IMR-90 (cell line): Measurements from ENCODE around the gene CFAP91. TPM values are rescaled to one million over a fixed set of nuclear protein-coding genes. Genes with fewer than 3 reads are reported as not detected.

ENCODE experiments used
- ATAC-seq: fragments of 200-7000 bp; cut with Tn5 transposase; 2 replicates; pipeline ENCODE4 v1.9.1; 2020; ENCODE audit warnings: low read depth, mild to moderate bottlenecking, moderate library complexity
- BruUV-seq: library from RNA; stranded (reverse); fragments of 400-500 nt; replicated peaks from 2 replicates; lab custom pipeline; 2021; lab: Mats Ljungman, UMichigan
- CTCF ChIA-PET: fragments of 300-600 bp; formaldehyde crosslinking; extraction: SDS; loops from one replicate; lab custom pipeline; 2021; ENCODE audit warnings: antibody characterized with exemption; lab: Yijun Ruan, JAX
- POLR2A ChIA-PET: fragments of 300-600 bp; sonication (Branson Sonifier 250); formaldehyde crosslinking; loops from one replicate; lab custom pipeline; 2022; ENCODE audit warnings: antibody characterized with exemption; ENCODE audit not compliant: unreplicated experiment; lab: Charles Lee
- DNase-seq: peaks from one replicate; pipeline ENCODE4 v3.0.0; 2013
- H2AFZ ChIP-seq: replicated peaks from 2 replicates; pipeline ENCODE3; 2013; ENCODE audit warnings: low read length, mild to moderate bottlenecking; ENCODE audit not compliant: poor library complexity
- H2AK5ac ChIP-seq: 2 replicates; pipeline ENCODE4 v1.6.1; 2013; ENCODE audit warnings: low read depth, low read length, inconsistent platforms
- H2AK9ac ChIP-seq: replicated peaks from 2 replicates; pipeline ENCODE3; 2013; ENCODE audit warnings: mild to moderate bottlenecking, low read depth, low read length, moderate library complexity; ENCODE audit not compliant: poor library complexity
- H2BK120ac ChIP-seq: 2 replicates; pipeline ENCODE4 v1.6.1; 2013; ENCODE audit warnings: low read depth, low read length, inconsistent platforms
- H2BK15ac ChIP-seq: 3 replicates; pipeline ENCODE4 v1.6.1; 2013; ENCODE audit warnings: low read depth, low read length, inconsistent platforms
- H2BK20ac ChIP-seq: 2 replicates; pipeline ENCODE4 v1.6.1; 2013; ENCODE audit warnings: low read depth, mild to moderate bottlenecking, inconsistent platforms, low read length, moderate library complexity
- H2BK5ac ChIP-seq: 2 replicates; pipeline ENCODE4 v1.6.1; 2013; ENCODE audit warnings: mild to moderate bottlenecking, low read depth, low read length, inconsistent platforms; ENCODE audit not compliant: poor library complexity, severe bottlenecking
- H3K14ac ChIP-seq: replicated peaks from 2 replicates; pipeline ENCODE4 v1.6.1; 2013; ENCODE audit warnings: low read depth, low read length, inconsistent platforms
- H3K18ac ChIP-seq: 2 replicates; pipeline ENCODE4 v1.6.1; 2013; ENCODE audit warnings: low read depth, low read length, control low read depth
- H3K23ac ChIP-seq: 2 replicates; pipeline ENCODE4 v1.6.1; 2013; ENCODE audit warnings: low read depth, low read length, inconsistent platforms
- H3K27ac ChIP-seq: 2 replicates; pipeline ENCODE4 v1.5.1; 2013; ENCODE audit warnings: mild to moderate bottlenecking, control low read depth, low read length; ENCODE audit not compliant: insufficient read depth
- H3K27me3 ChIP-seq: 2 replicates; pipeline ENCODE4 v1.6.1; 2013; ENCODE audit warnings: low read length; ENCODE audit not compliant: control insufficient read depth, insufficient read depth
- H3K36me3 ChIP-seq: 2 replicates; pipeline ENCODE4 v1.6.1; 2013; ENCODE audit warnings: low read length, mixed read lengths; ENCODE audit not compliant: control insufficient read depth, insufficient read depth
- H3K4ac ChIP-seq: 2 replicates; pipeline ENCODE4 v1.6.1; 2013; ENCODE audit warnings: low read depth, low read length, inconsistent platforms
- H3K4me1 ChIP-seq: 2 replicates; pipeline ENCODE4 v1.6.1; 2013; ENCODE audit warnings: low read length, mixed read lengths; ENCODE audit not compliant: control insufficient read depth, insufficient read depth
- H3K4me2 ChIP-seq: 2 replicates; pipeline ENCODE4 v1.6.1; 2013; ENCODE audit warnings: low read depth, mild to moderate bottlenecking, control low read depth, low read length, moderate library complexity
- H3K4me3 ChIP-seq: 2 replicates; pipeline ENCODE4 v1.5.1; 2013; ENCODE audit warnings: low read depth, mild to moderate bottlenecking, control low read depth, low read length, moderate library complexity; ENCODE audit not compliant: insufficient read depth
- H3K56ac ChIP-seq: 2 replicates; pipeline ENCODE4 v1.6.1; 2013; ENCODE audit warnings: low read length, inconsistent platforms; ENCODE audit not compliant: insufficient read depth; ENCODE audit errors: extremely low read depth
- H3K79me1 ChIP-seq, 2 experiments: 2 replicates each; pipeline ENCODE4 v1.6.1; 2013; ENCODE audit warnings: low read length in 2 of 2, inconsistent platforms in 1 of 2, low read depth in 1 of 2
- H3K9ac ChIP-seq: 2 replicates; pipeline ENCODE4 v1.6.1; 2013; ENCODE audit warnings: low read depth, low read length, control low read depth
- H3K9me1 ChIP-seq: 2 replicates; pipeline ENCODE4 v1.6.1; 2013; ENCODE audit warnings: low read length, inconsistent platforms; ENCODE audit not compliant: insufficient read depth
- H3K9me3 ChIP-seq: 2 replicates; pipeline ENCODE4 v1.6.1; 2013; ENCODE audit warnings: low read length; ENCODE audit not compliant: control insufficient read depth, insufficient read depth
- H4K20me1 ChIP-seq: 2 replicates; pipeline ENCODE4 v1.6.1; 2013; ENCODE audit warnings: low read length, inconsistent platforms; ENCODE audit not compliant: insufficient read depth
- H4K5ac ChIP-seq: 2 replicates; pipeline ENCODE4 v1.6.1; 2013; ENCODE audit warnings: mild to moderate bottlenecking, low read depth, low read length, control low read depth
- H4K8ac ChIP-seq, 2 experiments: 2 replicates each; pipeline ENCODE4 v1.6.1; 2013; ENCODE audit warnings: low read depth in 2 of 2, low read length in 2 of 2, control low read depth in 1 of 2, inconsistent platforms in 1 of 2
- H4K91ac ChIP-seq: 2 replicates; pipeline ENCODE4 v1.6.1; 2013; ENCODE audit warnings: low read depth, low read length, inconsistent platforms; ENCODE audit not compliant: insufficient read depth
- BHLHE40 ChIP-seq: fragments of 150-350 bp; IDR thresholded peaks from 2 replicates; pipeline ENCODE4 v1.6.1; 2016; ENCODE audit warnings: mild to moderate bottlenecking, low read depth, low read length
- WGBS, 2 experiments: methylation state at CpG; one replicate each; pipeline versions ENCODE4 v1.1.5 to v1.1.7; 2013; ENCODE audit warnings: missing lambda C conversion rate in 2 of 2; ENCODE audit not compliant: insufficient read length in 1 of 2; ENCODE audit errors: extremely low coverage in 2 of 2; 5-methylcytosine and 5-hydroxymethylcytosine counted together
- dilution Hi-C: fragments of 300-500 bp; cut with HindIII; formaldehyde crosslinking; loops from one replicate; pipeline ENCODE4 v1.14.3; 2018; ENCODE audit warnings: low sequenced_read_pairs; ENCODE audit not compliant: unreplicated experiment
- in situ Hi-C: fragments of 300-500 bp; cut with MboI; formaldehyde crosslinking; loops from 3 replicates; pipeline ENCODE4 v1.14.3; 2019; ENCODE audit warnings: low sequenced_read_pairs, inconsistent platforms, mixed read lengths
- intact Hi-C: fragments of 100-400 bp; cut with micrococcal nuclease; formaldehyde crosslinking; loops from 2 replicates; pipeline ENCODE4 v1.10.0; 2022
- polyA plus RNA-seq, 3 experiments: library from polyadenylated mRNA; depleted of rRNA; stranded (reverse); fragments of >200 nt; gene quantifications; 2 replicates each; pipeline ENCODE4 v1.2.3, GENCODE V29; 2012; ENCODE audit warnings: low replicate concordance in 1 of 3
- total RNA-seq: library from RNA; depleted of rRNA; stranded (reverse); fragments of >200 nt; gene quantifications from 2 replicates; pipeline ENCODE4 v1.2.3, GENCODE V29; 2012

CFAP91 gene
- total and polyA plus RNA-seq, 2 of the 4 experiments (the other 2 are of a cell fraction), result not detected

DNA sequence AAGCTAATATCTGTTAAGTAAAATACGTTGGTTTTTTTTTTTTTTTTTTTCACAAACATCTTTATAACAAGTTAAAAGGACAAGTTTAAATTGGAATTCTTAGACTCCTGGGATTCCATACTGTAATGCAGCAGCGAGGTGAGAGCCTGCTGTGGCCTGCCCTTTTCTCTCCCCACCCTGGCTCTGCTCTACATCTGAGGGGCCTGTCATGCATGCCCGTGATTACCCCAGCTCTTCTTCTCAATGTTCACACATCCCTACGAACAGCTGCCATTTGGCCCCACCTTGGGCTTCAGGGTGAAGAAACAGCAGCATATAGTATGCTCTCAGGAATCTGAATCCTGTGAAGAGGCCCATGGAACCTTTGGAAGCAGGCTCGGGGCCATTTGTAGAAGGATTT, 14.7 kb downstream of the CFAP91 start:
- H2BK15ac ChIP-seq, result no peak overlapping the region
- H3K4me3 ChIP-seq, result no peak overlapping the region
- dilution Hi-C loops, result no loop called here
- H2AK9ac ChIP-seq, result no peak overlapping the region
- H3K9me3 ChIP-seq, result no peaks in the 10 kb centered on the region
- no peak overlapping the region for H2BK120ac ChIP-seq
- ChIA-PET CTCF (no interaction called here), POLR2A (no interaction called here)
- in situ Hi-C loops, result no loop called here
- no peak overlapping the region for H4K5ac ChIP-seq
- no peaks in the 10 kb centered on the region for H4K20me1 ChIP-seq
- no peak overlapping the region for H2BK20ac ChIP-seq
- TF ChIP-seq BHLHE40, result no peak
- H3K56ac ChIP-seq, result no peak overlapping the region
- BruUV-seq, result no TSS peak
- no peak overlapping the region for H3K4ac ChIP-seq
- H3K23ac ChIP-seq, result no peak overlapping the region
- H3K14ac ChIP-seq, result no peak overlapping the region
- no peaks in the 10 kb centered on the region for H3K79me1 ChIP-seq
- no peak overlapping the region for H3K18ac ChIP-seq
- no peak overlapping the region for H2AK5ac ChIP-seq
- H4K91ac ChIP-seq, result no peak overlapping the region
- no peak overlapping the region for H2BK5ac ChIP-seq
- no peak for ATAC-seq
- no peak overlapping the region for H2AFZ ChIP-seq
- no peak overlapping the region for H3K9ac ChIP-seq
- H3K36me3 ChIP-seq, result no peaks in the 10 kb centered on the region
- 60% methylated on average over 3 of the region's 5 CpGs; no CpG with 5 or more reads in 1 of the 2 experiments for WGBS, 2 experiments
- peaks cover 1% of the 10 kb centered on the region for H3K27me3 ChIP-seq
- H3K9me1 ChIP-seq, result no peaks in the 10 kb centered on the region
- no peak overlapping the region for H4K8ac ChIP-seq
- H3K4me2 ChIP-seq, result no peak overlapping the region
- H3K27ac ChIP-seq, result no peak overlapping the region
- intact Hi-C loops, result no loop called here
- no peak for DNase-seq
- no peaks in the 10 kb centered on the region for H3K4me1 ChIP-seq
